H9 (cell line): ENCODE results near the gene PXDN. TPM values are rescaled to one million over a fixed set of nuclear protein-coding genes. Genes with fewer than 3 reads are reported as not detected.

ENCODE experiments used
- DNase-seq: peaks from one replicate; pipeline ENCODE4 v3.0.0-alpha.2; 2017
- H2AFZ ChIP-seq: one replicate; pipeline ENCODE4 v1.6.1; 2013; ENCODE audit warnings: mild to moderate bottlenecking, low read length, control low read depth, moderate library complexity
- H2AK5ac ChIP-seq: 2 replicates; pipeline ENCODE4 v1.6.1; 2013; ENCODE audit warnings: low read length, control low read depth, mixed read lengths; ENCODE audit not compliant: insufficient read length
- H2BK120ac ChIP-seq: one replicate; pipeline ENCODE4 v1.6.1; 2013; ENCODE audit warnings: low read depth, mild to moderate bottlenecking, low read length, control low read depth, inconsistent platforms; ENCODE audit not compliant: poor library complexity, severe bottlenecking
- H2BK12ac ChIP-seq: 2 replicates; pipeline ENCODE4 v1.6.1; 2013; ENCODE audit warnings: low read length, control low read depth, mixed read lengths, low read depth; ENCODE audit not compliant: insufficient read length
- H2BK15ac ChIP-seq: 2 replicates; pipeline ENCODE4 v1.6.1; 2013; ENCODE audit warnings: low read depth, low read length, control low read depth
- H2BK20ac ChIP-seq: one replicate; pipeline ENCODE4 v1.6.1; 2013; ENCODE audit warnings: low read depth, mild to moderate bottlenecking, low read length, control low read depth, inconsistent platforms; ENCODE audit not compliant: poor library complexity, severe bottlenecking
- H2BK5ac ChIP-seq: 2 replicates; pipeline ENCODE4 v1.6.1; 2013; ENCODE audit warnings: low read length, control low read depth, mixed read lengths; ENCODE audit not compliant: insufficient read length
- H3K14ac ChIP-seq: 2 replicates; pipeline ENCODE4 v1.6.1; 2013; ENCODE audit warnings: low read length, control low read depth; ENCODE audit not compliant: insufficient read depth
- H3K18ac ChIP-seq: 2 replicates; pipeline ENCODE4 v1.6.1; 2013; ENCODE audit warnings: low read depth, mild to moderate bottlenecking, mixed read lengths, low read length, control low read depth; ENCODE audit not compliant: insufficient read length
- H3K23ac ChIP-seq: 2 replicates; pipeline ENCODE4 v1.6.1; 2013; ENCODE audit warnings: low read length, control low read depth, mixed read lengths, low read depth; ENCODE audit not compliant: insufficient read length
- H3K23me2 ChIP-seq: 2 replicates; pipeline ENCODE4 v1.6.1; 2013; ENCODE audit warnings: low read depth, mild to moderate bottlenecking, mixed read lengths, low read length, control low read depth; ENCODE audit not compliant: insufficient read length, poor library complexity, severe bottlenecking
- H3K27ac ChIP-seq: 2 replicates; pipeline ENCODE4 v1.5.1; 2013; ENCODE audit warnings: low read length, control low read depth, mixed read lengths, low read depth; ENCODE audit not compliant: insufficient read length
- H3K27me3 ChIP-seq: 2 replicates; pipeline ENCODE4 v1.6.1; 2013; ENCODE audit warnings: low read length, control low read depth, inconsistent platforms; ENCODE audit not compliant: insufficient read depth
- H3K4ac ChIP-seq: 2 replicates; pipeline ENCODE4 v1.6.1; 2013; ENCODE audit warnings: low read depth, mild to moderate bottlenecking, control low read depth, inconsistent platforms, low read length, moderate library complexity
- H3K4me1 ChIP-seq: 2 replicates; pipeline ENCODE4 v1.6.1; 2013; ENCODE audit warnings: low read length, control low read depth, inconsistent platforms; ENCODE audit not compliant: insufficient read depth
- H3K4me2 ChIP-seq: 2 replicates; pipeline ENCODE4 v1.6.1; 2013; ENCODE audit warnings: low read length, control low read depth, mixed read lengths; ENCODE audit not compliant: insufficient read length, insufficient read depth
- H3K56ac ChIP-seq: 2 replicates; pipeline ENCODE4 v1.6.1; 2013; ENCODE audit warnings: low read depth, mild to moderate bottlenecking, mixed read lengths, low read length, control low read depth; ENCODE audit not compliant: insufficient read length
- H3K79me1 ChIP-seq: 2 replicates; pipeline ENCODE4 v1.6.1; 2013; ENCODE audit warnings: low read depth, mild to moderate bottlenecking, moderate library complexity, low read length, control low read depth, inconsistent platforms; ENCODE audit not compliant: insufficient read depth, poor library complexity, severe bottlenecking
- H3K79me2 ChIP-seq: 2 replicates; pipeline ENCODE4 v1.6.1; 2013; ENCODE audit warnings: low read length, control low read depth, inconsistent platforms; ENCODE audit not compliant: insufficient read depth
- H3K9ac ChIP-seq: 2 replicates; pipeline ENCODE4 v1.6.1; 2013; ENCODE audit warnings: low read length, control low read depth, mixed read lengths; ENCODE audit not compliant: insufficient read length; ENCODE audit errors: extremely low read depth
- H3K9me3 ChIP-seq: one replicate; pipeline ENCODE4 v1.6.1; 2013; ENCODE audit warnings: low read depth, low read length, inconsistent platforms; ENCODE audit not compliant: control insufficient read depth
- H3T11ph ChIP-seq: one replicate; pipeline ENCODE4 v1.6.1; 2013; ENCODE audit warnings: mild to moderate bottlenecking, low read length, control low read depth, inconsistent platforms
- H4K20me1 ChIP-seq: one replicate; pipeline ENCODE4 v1.6.1; 2013; ENCODE audit not compliant: control insufficient read depth, insufficient read length, insufficient read depth
- H4K5ac ChIP-seq: 2 replicates; pipeline ENCODE4 v1.6.1; 2013; ENCODE audit warnings: low read depth, mild to moderate bottlenecking, mixed read lengths, low read length, control low read depth; ENCODE audit not compliant: insufficient read length
- H4K8ac ChIP-seq: replicated peaks from 2 replicates; pipeline ENCODE4 v1.6.1; 2013; ENCODE audit warnings: low read length, control low read depth, mixed read lengths, low read depth; ENCODE audit not compliant: insufficient read length
- H4K91ac ChIP-seq: 2 replicates; pipeline ENCODE4 v1.6.1; 2013; ENCODE audit warnings: low read depth, mild to moderate bottlenecking, moderate library complexity, mixed read lengths, low read length, control low read depth; ENCODE audit not compliant: insufficient read length
- H3K27ac Mint-ChIP-seq, 3 experiments: 2 replicates in 2 of 3; 3 replicates in 1 of 3; pipeline ENCODE4 v1.8.0; 2020 to 2021; ENCODE audit warnings: mixed read lengths in 3 of 3, mild to moderate bottlenecking in 1 of 3, moderate library complexity in 1 of 3
- H3K27me3 Mint-ChIP-seq: 2 replicates; pipeline ENCODE4 v1.8.0; 2021; ENCODE audit warnings: low read depth, mild to moderate bottlenecking, moderate library complexity, mixed read lengths
- H3K36me3 Mint-ChIP-seq, 3 experiments: 2 replicates in 2 of 3; 3 replicates in 1 of 3; pipeline ENCODE4 v1.8.0; 2020 to 2021; ENCODE audit warnings: low read depth in 3 of 3, mixed read lengths in 3 of 3; ENCODE audit not compliant: insufficient read depth in 1 of 3
- H3K4me1 Mint-ChIP-seq, 2 experiments: 2 replicates each; pipeline ENCODE4 v1.8.0; 2020; ENCODE audit warnings: mixed read lengths in 2 of 2
- H3K4me3 Mint-ChIP-seq, 2 experiments: 2 replicates in 1 of 2; 3 replicates in 1 of 2; pipeline ENCODE4 v1.8.0; 2020 to 2021; ENCODE audit warnings: mild to moderate bottlenecking in 2 of 2, mixed read lengths in 2 of 2, moderate library complexity in 1 of 2
- H3K9me3 Mint-ChIP-seq, 2 experiments: 2 replicates in 1 of 2; 3 replicates in 1 of 2; pipeline ENCODE4 v1.8.0; 2020; ENCODE audit warnings: mild to moderate bottlenecking in 2 of 2, mixed read lengths in 2 of 2, moderate library complexity in 1 of 2
- CTCF ChIP-seq: fragments of 200-600 bp; sonication (generic); conservative IDR thresholded peaks from 3 replicates; pipeline ENCODE4 v1.8.0; 2021; ENCODE audit warnings: antibody characterized with exemption, mild to moderate bottlenecking
- WGBS: extraction: QIAGEN DNeasy Blood & Tissue Kit; methylation state at CpG from one replicate; pipeline ENCODE4 v1.1.7; 2013; ENCODE audit warnings: missing lambda C conversion rate, low lambda C conversion rate, mixed read lengths; ENCODE audit not compliant: insufficient read length; ENCODE audit errors: extremely low coverage; 5-methylcytosine and 5-hydroxymethylcytosine counted together
- total RNA-seq: library from RNA; stranded (reverse); gene quantifications from 2 replicates; pipeline ENCODE4 v1.2.1, GENCODE V29; 2021

Gene PXDN
- total RNA-seq, 1 experiment from 2014 or later, result 146 TPM

- H2BK120ac ChIP-seq, result no peak overlapping the region
- no peak overlapping the region for H2BK20ac ChIP-seq
- no peaks in the 10 kb centered on the region for H3K4me1 ChIP-seq
- H4K20me1 ChIP-seq, result no peaks in the 10 kb centered on the region
- no peak overlapping the region for H4K8ac ChIP-seq
- H3T11ph ChIP-seq, result no peak overlapping the region
- H3K23me2 ChIP-seq, result no peaks in the 10 kb centered on the region
- no peak overlapping the region for H3K9ac ChIP-seq
- H3K36me3 Mint-ChIP-seq, result peaks cover 21 to 83% (median 38%) of the 10 kb centered on the region in 3 experiments; a peak in 6 of 7 replicates
- no peaks in the 10 kb centered on the region for H3K27me3 Mint-ChIP-seq
- no peak overlapping the region for H3K27ac ChIP-seq
- no peaks in the 10 kb centered on the region for H3K79me1 ChIP-seq
- no peak overlapping the region for H2AK5ac ChIP-seq
- no peak overlapping the region for H4K5ac ChIP-seq
- H3K56ac ChIP-seq, result no peak overlapping the region
- DNase-seq, result no peak
- no peak overlapping the region for H3K27ac Mint-ChIP-seq
- H3K9me3 ChIP-seq, result no peaks in the 10 kb centered on the region
- H2AFZ ChIP-seq, result no peak overlapping the region
- no CpG with 5 or more reads among the region's 3 CpGs for WGBS
- no peak overlapping the region for H3K18ac ChIP-seq
- no peaks in the 10 kb centered on the region for H3K27me3 ChIP-seq
- no peak overlapping the region for H3K4me2 ChIP-seq
- H2BK5ac ChIP-seq, result no peak overlapping the region
- H3K23ac ChIP-seq, result no peak overlapping the region
- 0 out of 2 replicates have a peak, but pooled peaks cover 1% of the 10 kb centered on the region for H3K79me2 ChIP-seq
- no peak overlapping the region for H3K4me3 Mint-ChIP-seq
- H3K4ac ChIP-seq, result no peak overlapping the region
- no peak overlapping the region for H2BK12ac ChIP-seq
- no peak overlapping the region for H2BK15ac ChIP-seq
- H4K91ac ChIP-seq, result no peak overlapping the region
- TF ChIP-seq CTCF, result no peak
- no peaks in the 10 kb centered on the region for H3K4me1 Mint-ChIP-seq
- H3K9me3 Mint-ChIP-seq, result no peaks in the 10 kb centered on the region
- no peak overlapping the region for H3K14ac ChIP-seq
These were observed 72.4 kb downstream of the PXDN start for GRCh38 chr2:1671916-1672315.
